GM23248 (cell line): Measurements from ENCODE around the gene RASD2.

Experiments
- EZH2 ChIP-seq: fragments of 200-600 bp; sonication (generic); IDR thresholded peaks from 2 replicates; pipeline ENCODE4 v1.6.1; 2018; ENCODE audit warnings: antibody characterized with exemption, mild to moderate bottlenecking; ENCODE audit not compliant: insufficient read depth, poor library complexity, severe bottlenecking
- EZH2phosphoT487 ChIP-seq: fragments of 200-600 bp; sonication (generic); IDR thresholded peaks from 2 replicates; pipeline ENCODE4 v1.6.1; 2018; ENCODE audit warnings: antibody characterized with exemption, moderate library complexity, mild to moderate bottlenecking, low read depth; ENCODE audit not compliant: insufficient read depth

- TF ChIP-seq EZH2 (no peak), EZH2phosphoT487 (no peak)
Measured at GRCh38 chr22:35567351-35568141, 26.9 kb downstream of the RASD2 start.
